ENCODE measurements around the gene SLC6A8.

DNA sequence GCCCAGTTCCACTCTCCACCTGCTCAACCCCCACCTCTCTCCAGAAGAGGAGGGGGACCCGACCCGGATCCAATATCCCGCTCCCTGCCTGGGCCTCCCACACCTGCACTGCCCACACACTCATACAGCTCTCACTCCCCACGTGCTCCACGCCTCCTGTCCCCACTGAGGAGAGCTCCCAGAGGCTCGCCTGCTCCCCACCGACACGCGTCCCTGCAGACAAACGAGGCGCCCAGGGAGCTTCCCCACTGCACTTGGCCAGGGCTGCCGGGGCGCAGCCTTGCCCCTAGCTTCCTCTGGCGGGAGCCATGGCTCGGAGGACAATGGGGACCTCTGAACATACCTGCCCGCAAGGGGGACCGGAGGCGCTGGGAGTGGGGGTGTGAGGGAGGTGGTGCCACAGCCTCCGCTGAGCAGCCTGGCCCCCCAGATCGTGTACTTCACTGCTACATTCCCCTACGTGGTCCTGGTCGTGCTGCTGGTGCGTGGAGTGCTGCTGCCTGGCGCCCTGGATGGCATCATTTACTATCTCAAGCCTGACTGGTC lies 5.0 kb downstream of the SLC6A8 start:
- TF ChIP-seq, protein P1, sequence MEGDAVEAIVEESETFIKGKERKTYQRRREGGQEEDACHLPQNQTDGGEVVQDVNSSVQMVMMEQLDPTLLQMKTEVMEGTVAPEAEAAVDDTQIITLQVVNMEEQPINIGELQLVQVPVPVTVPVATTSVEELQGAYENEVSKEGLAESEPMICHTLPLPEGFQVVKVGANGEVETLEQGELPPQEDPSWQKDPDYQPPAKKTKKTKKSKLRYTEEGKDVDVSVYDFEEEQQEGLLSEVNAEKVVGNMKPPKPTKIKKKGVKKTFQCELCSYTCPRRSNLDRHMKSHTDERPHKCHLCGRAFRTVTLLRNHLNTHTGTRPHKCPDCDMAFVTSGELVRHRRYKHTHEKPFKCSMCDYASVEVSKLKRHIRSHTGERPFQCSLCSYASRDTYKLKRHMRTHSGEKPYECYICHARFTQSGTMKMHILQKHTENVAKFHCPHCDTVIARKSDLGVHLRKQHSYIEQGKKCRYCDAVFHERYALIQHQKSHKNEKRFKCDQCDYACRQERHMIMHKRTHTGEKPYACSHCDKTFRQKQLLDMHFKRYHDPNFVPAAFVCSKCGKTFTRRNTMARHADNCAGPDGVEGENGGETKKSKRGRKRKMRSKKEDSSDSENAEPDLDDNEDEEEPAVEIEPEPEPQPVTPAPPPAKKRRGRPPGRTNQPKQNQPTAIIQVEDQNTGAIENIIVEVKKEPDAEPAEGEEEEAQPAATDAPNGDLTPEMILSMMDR (IDR thresholded peaks at IDR 0.05): no peak
- TF ChIP-seq POLR2A (IDR thresholded peaks at IDR 0.05): no peak
